Suprapubic skin (tissue), 4 donors: ENCODE data around the gene GALNT6. TPM values are rescaled to one million over a fixed set of nuclear protein-coding genes. Genes with fewer than 3 reads are reported as not detected.
A peak's percentile ranks its signal among the peaks of the same experiment; 100 is the strongest.

Source experiments
- DNase-seq, 2 donors: peaks; one replicate each; pipeline ENCODE4 v3.0.0-alpha.2; 2019; ENCODE audit warnings: low spot score in 2 of 2
- H3K27ac ChIP-seq: fragments of 200-600 bp; sonication (generic); one replicate; pipeline ENCODE4 v1.5.1; 2019
- H3K27me3 ChIP-seq: fragments of 200-600 bp; sonication (generic); one replicate; pipeline ENCODE4 v1.5.1; 2019
- H3K36me3 ChIP-seq: fragments of 200-600 bp; sonication (generic); one replicate; pipeline ENCODE4 v1.5.1; 2019
- H3K4me1 ChIP-seq: fragments of 200-600 bp; sonication (generic); one replicate; pipeline ENCODE4 v1.5.1; 2019
- H3K4me3 ChIP-seq: fragments of 200-600 bp; sonication (generic); one replicate; pipeline ENCODE4 v1.5.1; 2019; ENCODE audit warnings: mild to moderate bottlenecking
- H3K9me3 ChIP-seq: fragments of 200-600 bp; sonication (generic); one replicate; pipeline ENCODE4 v1.5.1; 2019
- CTCF ChIP-seq, 2 donors: fragments of 200-600 bp in 1 of 2; fragments of 450-650 bp in 1 of 2; sonication (generic) in 1 of 2; IDR thresholded peaks; one replicate each; pipeline ENCODE4 v1.5.1; 2016 to 2019; ENCODE audit warnings: antibody characterized with exemption in 2 of 2, mild to moderate bottlenecking in 1 of 2, moderate library complexity in 1 of 2
- EP300 ChIP-seq: sonication (generic); formaldehyde crosslinking; IDR thresholded peaks from one replicate; pipeline ENCODE4 v1.6.1; 2017; ENCODE audit warnings: antibody characterized with exemption
- POLR2A ChIP-seq, 2 donors: fragments of 450-650 bp; IDR thresholded peaks; one replicate each; pipeline ENCODE4 v1.6.1; 2017; ENCODE audit warnings: antibody characterized with exemption in 2 of 2, mild to moderate bottlenecking in 2 of 2, moderate library complexity in 2 of 2
- POLR2AphosphoS5 ChIP-seq, 3 donors: sonication (generic); formaldehyde crosslinking; IDR thresholded peaks; one replicate each; pipeline ENCODE4 v1.6.1; 2017; ENCODE audit warnings: antibody characterized with exemption in 3 of 3
- WGBS: methylation state at CpG from one replicate; pipeline ENCODE4 v1.1.5; 2018; 5-methylcytosine and 5-hydroxymethylcytosine counted together
- total RNA-seq, 4 donors: library from RNA; depleted of rRNA; stranded (reverse); fragments of >200 nt; gene quantifications; one replicate each; pipeline ENCODE4 v1.1.0, GENCODE V29; 2016

Gene GALNT6
- total RNA-seq, 4 donors from 2014 or later: 2.0 to 33.8 (median 8.8) TPM

DNA sequence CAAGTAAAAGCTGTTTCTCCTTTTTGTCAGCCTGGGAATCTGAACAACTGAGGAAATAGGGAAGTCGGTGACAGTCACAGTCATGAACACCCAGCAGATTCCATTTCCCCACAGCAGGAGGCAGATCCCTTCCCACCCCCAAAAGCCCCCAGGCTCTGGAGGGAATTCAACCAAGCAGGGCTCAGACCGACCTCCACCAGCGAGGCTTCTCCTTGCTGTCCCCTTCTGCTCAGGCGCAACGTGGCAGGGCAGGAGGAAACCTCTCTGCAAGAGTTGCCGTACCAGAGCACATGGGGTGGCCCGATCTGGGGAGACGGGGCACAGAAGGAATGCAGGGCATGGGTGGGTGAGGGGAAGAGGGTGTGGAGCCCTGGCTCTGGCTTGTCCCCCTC, 319 bp downstream of the GALNT6 start:
- H3K36me3 ChIP-seq: no peaks in the 10 kb centered on the region
- DNase-seq: peak in 1 of 2 donors; percentile 74
- H3K27me3 ChIP-seq: peaks cover 4% of the 10 kb centered on the region
- H3K9me3 ChIP-seq: no peaks in the 10 kb centered on the region
- peaks cover 54% of the 10 kb centered on the region for H3K4me1 ChIP-seq
- H3K27ac ChIP-seq: peak overlapping the region; percentile 54
- peak overlapping the region; percentile 75 for H3K4me3 ChIP-seq
- no peak for TF ChIP-seq CTCF (IDR thresholded peaks at IDR 0.05)
- WGBS: 5% methylated on average over 8 of the region's 8 CpGs

GRCh38 chr12:51390457-51390856, 749 bp downstream of the GALNT6 start:
- H3K36me3 ChIP-seq: no peaks in the 10 kb centered on the region
- 62% methylated on average over 6 of the region's 6 CpGs for WGBS
- peaks cover 4% of the 10 kb centered on the region for H3K27me3 ChIP-seq
- no peak overlapping the region for H3K27ac ChIP-seq
- no peaks in the 10 kb centered on the region for H3K9me3 ChIP-seq
- H3K4me1 ChIP-seq: peaks cover 54% of the 10 kb centered on the region
- DNase-seq: no peak
- H3K4me3 ChIP-seq: no peak overlapping the region
- TF ChIP-seq POLR2A (IDR thresholded peaks at IDR 0.05) (no peak), EP300 (no peak), CTCF (IDR thresholded peaks at IDR 0.05) (no peak), POLR2AphosphoS5 (IDR thresholded peaks at IDR 0.05) (no peak)

GRCh38 chr12:51389302-51389999, 1.8 kb downstream of the GALNT6 start:
- Histone ChIP-seq H3K27ac (no peak overlapping the region), H3K4me3 (no peak overlapping the region), H3K36me3 (no peaks in the 10 kb centered on the region), H3K27me3 (peaks cover 4% of the 10 kb centered on the region), H3K9me3 (no peaks in the 10 kb centered on the region), H3K4me1 (peaks cover 54% of the 10 kb centered on the region)
- WGBS: 63% methylated on average over 2 of the region's 2 CpGs
- DNase-seq: no peak
- TF ChIP-seq EP300: no peak
- TF ChIP-seq CTCF (IDR thresholded peaks at IDR 0.05): no peak

GRCh38 chr12:51388846-51389245, 2.4 kb downstream of the GALNT6 start:
- no peak for TF ChIP-seq POLR2AphosphoS5 (IDR thresholded peaks at IDR 0.05)
- TF ChIP-seq CTCF (IDR thresholded peaks at IDR 0.05): no peak
- TF ChIP-seq POLR2A (IDR thresholded peaks at IDR 0.05): no peak
- TF ChIP-seq EP300: no peak
- DNase-seq: no peak
- Histone ChIP-seq H3K4me3 (no peak overlapping the region), H3K4me1 (peaks cover 53% of the 10 kb centered on the region), H3K27me3 (peaks cover 4% of the 10 kb centered on the region), H3K27ac (no peak overlapping the region), H3K9me3 (no peaks in the 10 kb centered on the region), H3K36me3 (no peaks in the 10 kb centered on the region)
- WGBS: 74% methylated on average over 5 of the region's 5 CpGs

DNA sequence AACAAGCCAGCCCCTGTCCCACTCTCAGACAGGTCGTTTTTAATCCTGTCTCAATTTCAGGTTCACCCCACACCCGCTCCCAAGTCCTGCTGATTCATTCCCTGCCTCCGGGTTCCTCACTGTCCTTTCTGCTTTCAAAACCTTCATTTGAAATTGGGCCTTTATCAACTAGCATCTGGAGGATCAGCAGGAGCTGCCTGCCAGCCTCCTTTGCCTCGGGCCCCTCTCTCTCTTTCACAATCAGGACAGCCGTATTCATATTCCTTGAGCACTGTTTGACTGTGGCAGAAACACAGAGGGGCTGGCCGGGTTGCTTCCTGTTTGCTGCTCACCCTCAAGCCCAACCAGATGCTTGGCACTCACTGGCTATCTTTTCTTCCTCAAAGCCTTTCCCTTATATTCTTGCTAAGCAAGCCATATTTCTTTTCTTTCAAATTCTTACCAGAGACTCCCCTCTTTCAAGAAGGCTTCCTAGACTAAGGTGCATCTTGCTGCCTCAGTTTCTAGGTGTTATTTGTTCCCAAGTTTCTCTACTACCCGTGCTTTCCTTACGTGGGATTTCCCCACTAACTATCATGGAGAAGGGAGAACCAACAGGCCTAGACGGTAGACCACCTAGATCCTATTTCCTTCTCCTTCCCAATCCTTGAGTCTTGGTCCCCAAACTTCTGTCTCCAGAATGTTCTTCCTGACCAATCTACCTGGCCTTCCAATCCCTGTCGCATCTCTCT, 3.0 kb downstream of the GALNT6 start:
- peaks cover 4% of the 10 kb centered on the region for H3K27me3 ChIP-seq
- H3K4me3 ChIP-seq: no peak overlapping the region
- TF ChIP-seq POLR2A (IDR thresholded peaks at IDR 0.05): no peak
- no peak for TF ChIP-seq EP300
- no peak for TF ChIP-seq CTCF (IDR thresholded peaks at IDR 0.05)
- no peak for TF ChIP-seq POLR2AphosphoS5 (IDR thresholded peaks at IDR 0.05)
- H3K4me1 ChIP-seq: peaks cover 50% of the 10 kb centered on the region
- no peak overlapping the region for H3K27ac ChIP-seq
- no peaks in the 10 kb centered on the region for H3K36me3 ChIP-seq
- 38% methylated on average over 10 of the region's 10 CpGs for WGBS
- no peak for DNase-seq
- no peaks in the 10 kb centered on the region for H3K9me3 ChIP-seq
